Thoracic aorta (tissue), 2 donors: ENCODE data around the gene TMEM187. TPM values are rescaled to one million over a fixed set of nuclear protein-coding genes. Genes with fewer than 3 reads are reported as not detected.

Source experiments
- ATAC-seq: fragments of 150-250 bp; one replicate; pipeline ENCODE4 v1.8.0; 2017; ENCODE audit warnings: low read depth; ENCODE audit not compliant: insufficient number of reproducible peaks, low FRiP score
- DNase-seq: peaks from one replicate; pipeline ENCODE4 v3.0.0-alpha.2; 2020; ENCODE audit warnings: low spot score
- H3K27ac ChIP-seq, 2 donors: fragments of 200-600 bp; sonication (generic); 1 replicate in 1 of 2; 2 replicates in 1 of 2; pipeline ENCODE4 v1.5.1; 2016; ENCODE audit warnings: mild to moderate bottlenecking in 2 of 2, moderate library complexity in 2 of 2
- H3K27me3 ChIP-seq: fragments of 200-600 bp; sonication (generic); replicated peaks from 2 replicates; pipeline ENCODE4 v1.6.0; 2016; ENCODE audit warnings: mild to moderate bottlenecking; ENCODE audit not compliant: insufficient read depth
- H3K36me3 ChIP-seq: fragments of 200-600 bp; sonication (generic); one replicate; pipeline ENCODE4 v1.5.1; 2016
- H3K4me1 ChIP-seq, 2 donors: fragments of 200-600 bp; sonication (generic); 1 replicate in 1 of 2; 2 replicates in 1 of 2; pipeline versions ENCODE4 v1.5.1 to v1.6.0; 2016; ENCODE audit warnings: low read depth in 2 of 2, mild to moderate bottlenecking in 1 of 2; ENCODE audit not compliant: control insufficient read depth in 1 of 2
- H3K4me3 ChIP-seq: fragments of 200-600 bp; sonication (generic); 2 replicates; pipeline ENCODE4 v1.5.1; 2016; ENCODE audit warnings: mild to moderate bottlenecking
- H3K9me3 ChIP-seq: fragments of 200-600 bp; sonication (generic); 2 replicates; pipeline ENCODE4 v1.5.1; 2016
- CTCF ChIP-seq: fragments of 200-600 bp; sonication (generic); IDR thresholded peaks from one replicate; pipeline ENCODE4 v1.5.1; 2019; ENCODE audit warnings: antibody characterized with exemption
- total RNA-seq, 2 donors: library from RNA; depleted of rRNA; stranded (reverse); fragments of >200 nt; gene quantifications; one replicate each; pipeline versions ENCODE4 v1.1.0 to v1.2.3, GENCODE V29; 2016

TMEM187 gene
- total RNA-seq, 2 donors from 2014 or later: 0.78 to 23.4 TPM

- TF ChIP-seq CTCF: no peak
- H3K27ac ChIP-seq: no peak overlapping the region
- no peaks in the 10 kb centered on the region for H3K4me1 ChIP-seq
- no peaks in the 10 kb centered on the region for H3K36me3 ChIP-seq
- H3K9me3 ChIP-seq: no peaks in the 10 kb centered on the region
- no peak for DNase-seq
- H3K27me3 ChIP-seq: no peaks in the 10 kb centered on the region
- H3K4me3 ChIP-seq: no peak overlapping the region
- no peak for ATAC-seq
These were observed 22.9 kb downstream of the TMEM187 start for GRCh38 chrX:153995504-153995903.

- Histone ChIP-seq H3K27ac (no peak overlapping the region), H3K4me1 (no peaks in the 10 kb centered on the region), H3K27me3 (no peaks in the 10 kb centered on the region), H3K9me3 (no peaks in the 10 kb centered on the region), H3K36me3 (no peaks in the 10 kb centered on the region), H3K4me3 (no peak overlapping the region)
- TF ChIP-seq CTCF: no peak
- DNase-seq (no peak), ATAC-seq (no peak)
These were observed 26.9 kb downstream of the TMEM187 start for GRCh38 chrX:153999359-154000037.

- Histone ChIP-seq H3K4me3 (no peak overlapping the region), H3K36me3 (no peaks in the 10 kb centered on the region), H3K27ac (no peak overlapping the region), H3K4me1 (no peaks in the 10 kb centered on the region), H3K27me3 (no peaks in the 10 kb centered on the region), H3K9me3 (no peaks in the 10 kb centered on the region)
- ATAC-seq (no peak), DNase-seq (no peak)
- no peak for TF ChIP-seq CTCF
These were observed 27.5 kb downstream of the TMEM187 start for GRCh38 chrX:154000051-154000450.

- no peaks in the 10 kb centered on the region for H3K36me3 ChIP-seq
- H3K9me3 ChIP-seq: no peaks in the 10 kb centered on the region
- no peak overlapping the region for H3K27ac ChIP-seq
- ATAC-seq (no peak), DNase-seq (no peak)
- no peaks in the 10 kb centered on the region for H3K27me3 ChIP-seq
- no peak for TF ChIP-seq CTCF
- no peaks in the 10 kb centered on the region for H3K4me1 ChIP-seq
- H3K4me3 ChIP-seq: no peak overlapping the region
These were observed 29.7 kb downstream of the TMEM187 start for GRCh38 chrX:154002215-154002719.

GRCh38 chrX:154004315-154004714, 31.8 kb downstream of the TMEM187 start:
- DNase-seq (no peak), ATAC-seq (no peak)
- H3K4me3 ChIP-seq: no peak overlapping the region
- no peak overlapping the region for H3K27ac ChIP-seq
- no peaks in the 10 kb centered on the region for H3K9me3 ChIP-seq
- H3K4me1 ChIP-seq: no peaks in the 10 kb centered on the region
- H3K36me3 ChIP-seq: no peaks in the 10 kb centered on the region
- TF ChIP-seq CTCF: no peak
- no peaks in the 10 kb centered on the region for H3K27me3 ChIP-seq
